Testis (tissue), 2 donors: ENCODE data around the gene OTULINL.

Experiments used
- CTCF ChIP-seq, 3 experiments: fragments of 450-650 bp in 2 of 3; fragments of 200-600 bp in 1 of 3; sonication (generic) in 1 of 3; IDR thresholded peaks; one replicate each; pipeline ENCODE4 v1.5.1; 2016 to 2019; ENCODE audit warnings: antibody characterized with exemption in 3 of 3, mild to moderate bottlenecking in 2 of 3, moderate library complexity in 1 of 3
- POLR2A ChIP-seq: fragments of 450-650 bp; IDR thresholded peaks from one replicate; pipeline ENCODE4 v1.6.1; 2017; ENCODE audit warnings: antibody characterized with exemption, mild to moderate bottlenecking, moderate library complexity

GRCh38 chr5:14581106-14581890, at the start of gene OTULINL:
- no peak for TF ChIP-seq CTCF (IDR thresholded peaks at IDR 0.05)
- TF ChIP-seq POLR2A = no peak
